Measurements from ENCODE around the gene PRDX1. TPM values are rescaled to one million over a fixed set of nuclear protein-coding genes. Genes with fewer than 3 reads are reported as not detected.

PRDX1 gene
- 244 TPM for total RNA-seq (2013)
- polyA plus RNA-seq (100 to 1,000 TPM; 116 to 362 (median 294) TPM), polyA minus RNA-seq (39.5 and 50.5 TPM in 2 replicates), total RNA-seq (70.8 to 253 (median 96.9) reads per million in 11 experiments)

- TF ChIP-seq CTCF (IDR thresholded peaks at IDR 0.05): no peak
- peak; percentile 90 to 96 (median 95) for DNase-seq
- under 1% methylated on average over 40 of the region's 72 CpGs for WGBS (ENCODE audit: insufficient coverage)
- H3K27me3 ChIP-seq (ENCODE audit: control insufficient read depth in 2 of 2, insufficient read depth in 2 of 2, low read length in 2 of 2): no peaks in the 10 kb centered on the region
- peaks cover 30% of the 10 kb centered on the region for H4K20me1 ChIP-seq (ENCODE audit: insufficient read depth, low read length)
- H3K4me3 ChIP-seq (replicated peaks in 1 of 3; ENCODE audit: low read depth in 2 of 3, low read length in 3 of 3): peak within 1 kb of the TSS; percentile 68 to 92 (median 71)
- intact Hi-C loops (cut with micrococcal nuclease): no loop called here
- H3K36me3 ChIP-seq (replicated peaks in 1 of 2; ENCODE audit: control insufficient read depth in 1 of 2, insufficient read depth in 2 of 2, low read length in 2 of 2): peaks cover 12 to 22% of the 10 kb centered on the region in 2 donors
- Mint-ChIP-seq H3K9me3 (peaks cover 0 to 2% (median 0%) of the 10 kb centered on the region in 7 donors), H3K4me3 (peak within 1 kb of the TSS; percentile 91 to 96), H3K27me3 (ENCODE audit: low read depth in 3 of 3) (peaks cover 1 to 12% (median 4%) of the 10 kb centered on the region in 3 donors), H3K27ac (peak within 1 kb of the TSS; percentile 94 to 99 (median 96)), H3K36me3 (peaks cover 12 to 21% of the 10 kb centered on the region in 2 donors), H3K4me1 (peaks cover 35% of the 10 kb centered on the region)
- peak within 1 kb of the TSS; percentile 90 for H3K4me2 ChIP-seq (replicated peaks; ENCODE audit: extremely low read depth, low read length, poor library complexity, severe bottlenecking)
- H3K9ac ChIP-seq (ENCODE audit: insufficient read depth, low read length, poor library complexity, severe bottlenecking): peak within 1 kb of the TSS; percentile 86
- peak within 1 kb of the TSS; percentile 87 to 89 for H3K27ac ChIP-seq (ENCODE audit: low read depth in 1 of 2, low read length in 2 of 2)
- no peaks in the 10 kb centered on the region for H3K9me3 ChIP-seq (replicated peaks in 1 of 2; ENCODE audit: control insufficient read depth in 1 of 2, insufficient read depth in 1 of 2, low read length in 2 of 2)
- peak within 1 kb of the TSS; percentile 87 for H2AFZ ChIP-seq (ENCODE audit: insufficient read depth, low read depth, low read length, poor library complexity, severe bottlenecking)
- H3K4me1 ChIP-seq (ENCODE audit: control insufficient read depth in 1 of 2, insufficient read depth in 2 of 2, low read length in 2 of 2): peaks cover 19 to 28% of the 10 kb centered on the region in 2 donors
- H3K79me2 ChIP-seq (ENCODE audit: insufficient read depth, low read length): peaks cover 30% of the 10 kb centered on the region
These were observed at the start of gene PRDX1 for GRCh38 chr1:45521413-45522323. PRDX1 (minus strand) TSS chr1:45521884; CDS start chr1:45519043, 2,841 bp downstream.

GRCh38 chr1:45570631-45571030 lies 48.9 kb upstream of the PRDX1 start:
- Histone ChIP-seq H3K9me3 (replicated peaks in 1 of 2; ENCODE audit: control insufficient read depth in 1 of 2, insufficient read depth in 1 of 2, low read length in 2 of 2) (no peaks in the 10 kb centered on the region), H2AFZ (ENCODE audit: insufficient read depth, low read depth, low read length, poor library complexity, severe bottlenecking) (no peak overlapping the region), H3K9ac (ENCODE audit: insufficient read depth, low read length, poor library complexity, severe bottlenecking) (no peak overlapping the region), H4K20me1 (ENCODE audit: insufficient read depth, low read length) (peaks cover 37% of the 10 kb centered on the region), H3K4me2 (replicated peaks; ENCODE audit: extremely low read depth, low read length, poor library complexity, severe bottlenecking) (no peak overlapping the region), H3K27me3 (ENCODE audit: control insufficient read depth in 2 of 2, insufficient read depth in 2 of 2, low read length in 2 of 2) (no peaks in the 10 kb centered on the region), H3K36me3 (replicated peaks in 1 of 2; ENCODE audit: control insufficient read depth in 1 of 2, insufficient read depth in 2 of 2, low read length in 2 of 2) (peaks cover 53 to 62% of the 10 kb centered on the region in 2 donors), H3K4me3 (replicated peaks in 1 of 3; ENCODE audit: low read depth in 2 of 3, low read length in 3 of 3) (no peak overlapping the region), H3K27ac (ENCODE audit: low read depth in 1 of 2, low read length in 2 of 2) (no peak overlapping the region), H3K79me2 (ENCODE audit: insufficient read depth, low read length) (no peaks in the 10 kb centered on the region), H3K4me1 (ENCODE audit: control insufficient read depth in 1 of 2, insufficient read depth in 2 of 2, low read length in 2 of 2) (peaks cover 8 to 9% of the 10 kb centered on the region in 2 donors)
- peaks cover 0 to 1% (median 0%) of the 10 kb centered on the region in 3 donors for H3K27me3 Mint-ChIP-seq (ENCODE audit: low read depth in 3 of 3)
- no peak for TF ChIP-seq CTCF (IDR thresholded peaks at IDR 0.05)
- no peak overlapping the region for H3K27ac Mint-ChIP-seq
- no peak overlapping the region for H3K4me3 Mint-ChIP-seq
- WGBS (ENCODE audit: insufficient coverage): 93% methylated on average over 1 of the region's 4 CpGs
- peaks cover 16% of the 10 kb centered on the region for H3K4me1 Mint-ChIP-seq
- H3K36me3 Mint-ChIP-seq: peaks cover 52 to 63% of the 10 kb centered on the region in 2 donors
- H3K9me3 Mint-ChIP-seq: no peaks in the 10 kb centered on the region
- no peak for DNase-seq
- intact Hi-C loops (cut with micrococcal nuclease): loop anchor here (1.0 to 10.0 kb wide), 4 partner anchors 20 to 226 kb away; partner anchors contain the start of genes AKR1A1 (in 1 of the 2), MUTYH (in 1 of the 2) and TOE1 (in 1 of the 2)
